Cortex of kidney (tissue), 1 donor: ENCODE measurements around the gene EIF5B.
"Not testable (repeated sequence)": the region's sequence is repeated elsewhere in the genome, so short reads cannot be mapped to it uniquely, and the experiment has no call there.

Experiments used
- DNase-seq: peaks from one replicate; lab custom pipeline; 2025; lab: John Stamatoyannopoulos, UW

The EIF5B gene, protein sequence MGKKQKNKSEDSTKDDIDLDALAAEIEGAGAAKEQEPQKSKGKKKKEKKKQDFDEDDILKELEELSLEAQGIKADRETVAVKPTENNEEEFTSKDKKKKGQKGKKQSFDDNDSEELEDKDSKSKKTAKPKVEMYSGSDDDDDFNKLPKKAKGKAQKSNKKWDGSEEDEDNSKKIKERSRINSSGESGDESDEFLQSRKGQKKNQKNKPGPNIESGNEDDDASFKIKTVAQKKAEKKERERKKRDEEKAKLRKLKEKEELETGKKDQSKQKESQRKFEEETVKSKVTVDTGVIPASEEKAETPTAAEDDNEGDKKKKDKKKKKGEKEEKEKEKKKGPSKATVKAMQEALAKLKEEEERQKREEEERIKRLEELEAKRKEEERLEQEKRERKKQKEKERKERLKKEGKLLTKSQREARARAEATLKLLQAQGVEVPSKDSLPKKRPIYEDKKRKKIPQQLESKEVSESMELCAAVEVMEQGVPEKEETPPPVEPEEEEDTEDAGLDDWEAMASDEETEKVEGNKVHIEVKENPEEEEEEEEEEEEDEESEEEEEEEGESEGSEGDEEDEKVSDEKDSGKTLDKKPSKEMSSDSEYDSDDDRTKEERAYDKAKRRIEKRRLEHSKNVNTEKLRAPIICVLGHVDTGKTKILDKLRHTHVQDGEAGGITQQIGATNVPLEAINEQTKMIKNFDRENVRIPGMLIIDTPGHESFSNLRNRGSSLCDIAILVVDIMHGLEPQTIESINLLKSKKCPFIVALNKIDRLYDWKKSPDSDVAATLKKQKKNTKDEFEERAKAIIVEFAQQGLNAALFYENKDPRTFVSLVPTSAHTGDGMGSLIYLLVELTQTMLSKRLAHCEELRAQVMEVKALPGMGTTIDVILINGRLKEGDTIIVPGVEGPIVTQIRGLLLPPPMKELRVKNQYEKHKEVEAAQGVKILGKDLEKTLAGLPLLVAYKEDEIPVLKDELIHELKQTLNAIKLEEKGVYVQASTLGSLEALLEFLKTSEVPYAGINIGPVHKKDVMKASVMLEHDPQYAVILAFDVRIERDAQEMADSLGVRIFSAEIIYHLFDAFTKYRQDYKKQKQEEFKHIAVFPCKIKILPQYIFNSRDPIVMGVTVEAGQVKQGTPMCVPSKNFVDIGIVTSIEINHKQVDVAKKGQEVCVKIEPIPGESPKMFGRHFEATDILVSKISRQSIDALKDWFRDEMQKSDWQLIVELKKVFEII

DNA sequence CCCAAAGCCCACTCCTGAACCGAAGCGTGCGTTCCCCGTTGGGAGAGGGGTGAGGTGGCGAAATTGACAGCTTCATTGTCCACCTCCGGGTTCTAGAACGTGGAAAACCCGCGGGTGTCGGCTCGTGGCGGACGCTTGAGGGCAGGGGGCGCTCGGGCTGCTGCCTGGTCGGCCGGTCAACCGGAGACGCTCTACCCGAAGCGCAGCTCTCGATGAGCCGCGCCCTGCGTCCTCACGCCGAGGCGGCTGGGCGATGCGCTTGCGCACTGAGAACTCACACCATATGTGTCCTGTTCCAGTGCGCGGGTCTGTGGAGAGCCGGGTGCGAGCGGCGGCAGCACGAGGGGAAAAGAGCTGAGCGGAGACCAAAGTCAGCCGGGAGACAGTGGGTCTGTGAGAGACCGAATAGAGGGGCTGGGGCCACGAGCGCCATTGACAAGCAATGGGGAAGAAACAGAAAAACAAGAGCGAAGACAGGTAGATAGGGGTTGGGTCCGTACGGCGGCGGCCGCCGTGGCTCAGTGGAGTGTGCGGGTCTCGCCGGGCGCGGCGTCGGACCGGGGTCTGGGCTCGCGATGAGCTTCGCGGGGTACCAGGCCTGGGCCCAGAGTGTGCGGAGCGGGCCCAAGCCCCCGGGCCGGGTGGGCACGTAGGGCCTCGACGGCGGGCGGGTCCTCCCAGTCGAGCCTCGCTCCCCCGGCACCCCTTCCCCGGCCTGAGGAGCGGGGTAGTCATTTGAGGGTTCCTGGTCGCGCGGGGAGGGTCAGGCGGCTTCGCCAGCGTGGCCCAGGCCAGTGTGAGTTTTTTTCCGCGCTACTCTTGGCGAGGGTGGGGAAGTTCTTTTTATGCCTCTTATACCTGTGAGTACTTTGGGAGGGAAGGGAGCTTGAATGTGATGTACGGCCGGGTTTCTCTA lies at the start of gene EIF5B:
EIF5B (plus strand) TSS at position 277 of the 916 bp plus-strand sequence; CDS start at position 443, 166 bp downstream.
- DNase-seq: peak; percentile 47

DNA sequence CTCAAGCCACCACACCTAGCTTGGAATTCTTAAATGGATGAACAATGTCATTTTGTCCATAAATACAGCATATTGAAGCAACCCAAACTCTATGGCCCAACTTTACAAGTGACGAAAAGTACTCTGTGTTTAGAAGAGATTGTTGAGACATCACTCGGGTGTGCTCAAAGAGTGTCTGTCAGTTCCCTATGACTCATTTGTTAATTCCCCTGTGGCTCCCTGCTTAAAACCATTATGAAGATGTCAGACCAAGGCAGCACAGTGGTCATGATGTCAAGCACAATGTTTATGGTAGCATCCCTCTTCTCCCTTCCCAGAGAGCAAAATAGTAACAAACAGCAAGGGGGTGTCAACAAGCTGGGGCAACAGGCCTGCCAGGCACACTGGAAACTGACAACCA lies 39.2 kb upstream of the EIF5B start:
- no peak for DNase-seq

DNA sequence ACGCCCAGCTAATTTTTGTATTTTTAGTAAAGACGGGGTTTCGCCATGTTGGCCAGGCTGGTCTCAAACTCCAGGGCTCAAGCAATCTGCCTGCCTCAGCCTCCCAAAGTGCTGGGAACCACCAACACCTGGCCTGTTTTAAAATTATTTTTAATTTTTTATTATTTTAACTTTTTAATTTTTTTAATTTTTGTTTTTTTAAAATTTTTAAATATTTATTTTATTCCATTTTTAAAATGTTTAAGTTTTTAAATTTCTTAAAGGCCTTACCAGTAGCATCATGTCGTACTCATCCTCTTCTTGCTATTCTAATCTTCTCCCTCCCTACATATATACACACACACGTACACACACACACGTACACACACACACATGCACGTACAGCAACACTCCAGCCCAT lies 37.6 kb upstream of the EIF5B start:
- DNase-seq: no peak

DNA sequence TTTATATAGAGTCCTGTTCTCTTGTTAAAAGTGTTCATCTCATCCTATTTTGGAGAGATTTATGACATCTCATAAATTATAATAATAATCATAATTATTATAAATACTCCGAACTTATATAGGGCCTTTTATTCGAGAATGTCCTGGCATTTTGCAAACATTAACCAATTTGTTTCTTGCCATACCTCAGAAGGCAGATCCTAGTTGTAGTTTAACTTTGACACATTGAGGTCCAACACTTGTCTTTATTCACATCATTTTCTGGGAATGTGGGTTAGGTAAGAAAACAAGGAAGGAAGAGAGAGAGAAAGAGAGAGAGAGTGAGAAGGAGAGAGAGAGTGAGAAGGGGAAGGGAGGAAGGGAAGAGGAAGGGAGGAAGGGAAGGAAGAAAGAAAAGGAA lies 36.1 kb upstream of the EIF5B start, which contains the start of gene LYG1:
LYG1 (minus strand) TSS at position 101 of the 400 bp plus-strand sequence. CDS start 5,527 bp downstream, outside the sequence.
- DNase-seq: not testable (repeated sequence)

DNA sequence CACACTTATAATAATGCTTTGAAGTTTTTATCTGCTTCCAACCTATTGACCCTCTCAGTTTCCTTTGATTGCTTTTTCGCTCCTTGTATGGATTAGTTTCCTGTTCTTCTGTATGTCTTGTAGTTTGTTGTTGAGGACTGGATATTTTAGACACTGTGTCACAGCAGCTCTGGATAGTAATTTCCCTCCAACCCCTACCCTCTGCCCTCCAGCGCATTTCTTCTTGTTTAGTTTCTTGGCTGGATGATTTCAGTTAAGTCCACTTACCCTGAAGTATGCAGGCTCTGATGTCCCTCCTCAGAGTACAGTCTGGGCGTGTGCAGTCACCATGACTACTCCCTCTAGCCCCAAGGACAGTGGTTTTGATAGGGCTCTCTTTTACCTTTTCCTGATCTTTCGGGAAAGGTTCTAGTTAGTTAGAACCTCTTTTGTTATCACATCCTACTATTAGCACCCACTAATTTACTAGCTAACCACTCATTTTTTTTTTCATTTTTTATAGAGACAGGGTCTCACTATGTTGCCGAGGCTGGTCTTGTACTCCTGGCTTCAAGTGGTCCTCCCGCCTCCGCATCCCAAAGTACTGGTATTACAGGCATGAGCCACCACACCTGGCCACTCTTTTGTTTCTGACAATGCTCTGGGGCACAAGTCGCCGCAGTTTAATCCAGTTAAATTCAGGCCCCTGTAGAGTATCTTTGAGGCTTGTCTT lies 19.9 kb upstream of the EIF5B start:
- no peak for DNase-seq

DNA sequence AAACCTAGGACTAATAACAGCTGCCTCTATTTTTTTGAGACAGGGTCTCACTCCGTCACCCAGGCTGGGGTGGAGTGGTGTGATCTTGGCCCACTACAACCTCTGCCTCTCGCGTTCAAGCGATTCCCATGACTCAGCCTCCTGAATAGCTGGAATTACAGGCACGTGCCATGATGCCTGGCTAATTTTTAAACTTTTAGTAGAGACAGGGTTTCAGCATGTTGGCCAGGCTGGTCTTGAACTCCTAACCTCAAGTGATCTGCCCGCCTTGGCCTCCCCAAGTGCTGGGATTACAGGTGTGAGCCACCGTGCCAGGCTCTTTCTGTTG lies 19.4 kb upstream of the EIF5B start:
- DNase-seq: not testable (repeated sequence)

DNA sequence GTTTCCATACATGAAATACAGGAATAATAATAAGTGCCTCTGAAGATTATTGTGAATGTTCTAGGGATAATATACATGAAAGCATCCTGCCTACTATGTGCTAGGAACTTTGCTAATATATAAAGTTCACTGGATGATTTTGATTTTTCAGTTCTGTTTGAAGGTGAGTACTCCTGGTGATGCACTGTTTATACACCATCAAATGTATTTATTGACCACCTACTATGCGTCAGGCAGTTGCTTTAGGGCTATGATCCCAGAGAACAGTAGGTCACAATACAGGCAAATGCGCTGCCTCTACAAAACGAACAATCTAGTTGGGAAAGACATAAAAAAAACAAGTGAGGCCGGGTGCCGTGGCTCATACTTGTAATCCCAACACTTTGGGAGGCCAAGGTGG lies 11.8 kb upstream of the EIF5B start:
- DNase-seq: no peak

DNA sequence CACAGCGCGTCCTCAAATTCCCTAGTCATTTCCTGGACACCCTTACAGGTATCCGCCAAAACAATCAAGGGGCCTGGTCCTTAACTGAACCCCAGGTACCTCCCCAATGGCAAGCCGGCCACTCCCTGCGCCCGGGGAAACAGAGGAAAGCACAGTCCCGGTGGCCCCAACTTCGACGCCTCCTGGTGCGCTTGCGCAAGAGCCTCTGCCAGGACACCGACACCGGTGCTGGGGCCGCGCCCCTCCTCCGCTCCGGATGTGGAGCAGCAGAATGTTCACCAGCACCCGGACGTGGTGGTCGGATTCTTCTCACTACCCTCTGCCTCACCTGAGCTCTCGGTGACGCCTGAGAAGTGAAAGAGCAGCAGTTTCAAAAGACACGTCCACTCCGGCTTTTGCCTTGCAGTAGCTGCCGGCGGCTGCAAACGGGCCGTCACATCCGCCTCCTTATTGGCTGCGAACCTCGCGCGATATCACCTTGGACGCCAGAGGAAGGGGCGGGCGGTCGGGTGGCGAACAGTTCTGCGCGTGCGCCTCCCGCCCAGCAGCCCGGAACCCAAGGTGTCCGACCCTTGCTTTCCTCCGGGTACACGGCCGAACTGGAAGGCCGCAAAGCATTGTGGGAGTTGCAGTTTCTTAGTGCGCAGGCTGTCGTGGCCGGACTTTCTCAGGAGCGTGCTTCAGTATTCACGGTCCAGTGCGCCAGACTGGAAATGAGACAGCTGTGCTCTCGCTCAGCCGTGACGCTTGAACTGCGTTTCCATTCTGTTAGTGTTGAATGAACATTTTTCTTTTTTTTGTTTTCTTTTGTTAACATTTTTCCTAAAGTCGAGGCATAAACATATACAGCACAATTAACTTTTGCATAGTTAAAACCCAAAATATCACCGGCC lies 1.0 kb upstream of the EIF5B start, which contains the start of gene TXNDC9:
TXNDC9 (minus strand) TSS at position 423 of the 893 bp plus-strand sequence. CDS start 3,123 bp downstream, outside the sequence.
- peak; percentile 51 for DNase-seq

DNA sequence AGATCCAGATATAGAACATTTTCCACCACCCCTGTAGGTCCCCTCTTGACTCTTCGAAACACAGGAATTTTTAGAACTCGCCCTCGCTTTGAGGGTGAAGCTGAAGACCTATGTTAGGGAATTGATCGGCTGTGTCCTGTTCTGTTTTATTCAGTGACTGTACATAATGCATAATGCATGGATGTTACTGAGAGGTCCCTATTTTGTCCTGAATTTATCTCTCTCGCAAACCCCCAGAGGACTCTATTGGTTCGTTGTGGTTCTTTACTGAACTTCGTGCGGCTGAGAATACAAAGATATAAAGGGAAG lies 431 bp upstream of the EIF5B start:
- DNase-seq: no peak

DNA sequence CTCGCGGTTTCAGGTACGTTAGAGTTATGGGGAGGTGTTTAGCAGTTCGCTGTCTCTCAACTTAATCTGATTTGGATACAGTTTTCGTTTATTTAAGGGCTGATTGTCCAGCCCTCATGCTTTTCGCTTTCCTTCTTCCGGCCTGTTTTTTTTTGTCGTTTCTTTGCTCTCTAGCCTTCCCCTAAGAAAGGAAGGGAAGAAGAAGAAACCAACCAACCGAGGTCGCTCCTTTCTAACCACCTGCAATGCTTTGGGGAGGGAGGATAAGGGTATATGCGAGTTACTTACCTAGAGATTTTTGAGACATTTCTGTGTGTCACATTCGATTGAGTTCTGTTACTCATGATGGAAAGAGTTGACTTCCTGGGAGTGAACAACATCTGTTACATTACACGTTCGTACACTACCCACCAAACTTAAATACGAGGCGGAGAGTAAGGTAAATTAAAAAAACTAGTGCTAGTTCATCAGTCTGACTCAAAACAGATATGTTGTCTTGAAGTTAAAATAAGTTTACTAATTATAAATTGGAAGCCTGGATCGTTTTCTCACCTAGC lies 918 bp downstream of the EIF5B start:
- DNase-seq: no peak

DNA sequence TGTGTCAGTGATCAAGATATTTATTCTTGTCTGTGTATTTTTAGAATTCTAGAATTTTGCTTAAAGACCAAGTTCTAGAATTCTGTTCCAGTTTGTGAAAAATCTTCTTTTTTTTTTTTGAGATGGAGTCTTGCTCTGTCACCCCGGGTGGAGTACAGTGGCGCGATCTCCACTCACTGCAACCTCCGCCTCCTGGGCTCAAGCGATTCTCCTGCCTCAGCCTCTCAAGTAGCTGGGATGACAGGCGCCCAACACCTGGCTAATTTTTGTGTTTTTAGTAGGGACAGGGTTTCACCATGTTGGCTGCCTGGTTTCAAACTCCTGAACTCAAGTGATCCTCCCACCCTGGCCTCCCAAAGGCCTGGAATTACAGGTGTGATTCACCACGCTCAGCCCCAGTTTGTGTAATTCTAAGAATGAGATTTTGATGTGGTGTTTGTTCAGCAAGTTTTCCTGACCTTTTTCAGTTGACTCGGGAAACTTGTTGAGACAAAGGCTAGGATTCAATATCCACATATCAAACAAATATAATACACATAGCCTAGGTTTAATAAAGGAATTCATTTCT lies 3.6 kb downstream of the EIF5B start:
- no peak for DNase-seq

DNA sequence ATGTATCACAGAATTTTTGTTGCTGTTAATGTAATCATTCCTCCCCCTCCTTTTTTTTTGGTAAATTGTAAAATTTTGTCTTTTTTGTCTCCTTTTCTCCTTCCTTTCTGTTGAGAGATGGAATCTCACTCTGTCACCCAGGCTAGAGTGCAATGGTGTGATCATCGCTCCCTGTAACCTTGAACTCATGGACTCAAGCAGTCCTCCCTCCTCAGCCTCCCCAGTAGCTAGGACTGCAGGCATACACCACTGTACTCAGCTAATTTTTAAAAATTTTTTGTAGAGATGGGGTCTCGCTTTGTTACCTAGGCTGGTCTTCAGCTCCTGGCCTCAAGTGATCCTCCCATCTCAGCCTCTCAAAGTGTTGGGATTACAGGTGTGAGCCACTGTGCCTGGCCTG lies 5.3 kb downstream of the EIF5B start:
- DNase-seq: no peak

DNA sequence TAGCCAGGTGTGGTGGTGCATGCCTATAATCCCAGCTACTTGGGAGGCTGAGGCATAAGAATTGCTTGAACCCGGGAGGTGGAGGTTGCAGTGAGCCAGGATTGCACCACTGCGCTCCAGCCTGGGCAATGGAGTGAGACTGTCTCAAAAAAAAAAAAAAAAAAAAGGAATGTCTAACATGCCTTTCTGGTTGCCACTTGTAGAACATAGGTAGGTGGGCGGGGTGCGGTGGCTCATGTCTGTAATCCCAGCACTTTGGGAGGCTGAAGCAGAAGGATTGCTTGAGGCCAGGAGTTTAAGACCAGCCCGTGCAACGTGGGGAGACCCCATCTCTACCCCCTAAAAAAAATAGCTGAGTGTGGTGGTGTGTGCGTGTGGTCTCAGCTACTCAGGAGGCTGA lies 8.3 kb downstream of the EIF5B start:
- DNase-seq: not testable (repeated sequence)

DNA sequence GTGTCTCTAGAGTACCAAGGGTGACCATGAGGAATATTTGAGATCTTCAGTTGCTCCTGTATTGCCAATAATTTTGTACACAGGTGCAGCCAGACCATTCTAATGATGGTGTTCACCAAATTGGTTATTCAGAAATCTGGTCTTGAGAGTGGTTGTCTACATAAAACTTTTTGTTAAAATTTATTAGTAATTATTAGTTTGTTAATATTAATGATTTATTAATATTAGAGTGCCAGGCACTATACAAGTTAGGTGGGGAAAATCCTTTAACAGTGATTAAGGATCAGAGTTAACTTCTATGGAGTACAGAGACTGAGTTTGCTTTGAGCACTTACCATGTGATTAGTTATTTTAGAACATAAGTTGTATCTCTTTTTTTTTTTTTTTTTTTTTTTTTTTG lies 9.0 kb downstream of the EIF5B start:
- DNase-seq: no peak

DNA sequence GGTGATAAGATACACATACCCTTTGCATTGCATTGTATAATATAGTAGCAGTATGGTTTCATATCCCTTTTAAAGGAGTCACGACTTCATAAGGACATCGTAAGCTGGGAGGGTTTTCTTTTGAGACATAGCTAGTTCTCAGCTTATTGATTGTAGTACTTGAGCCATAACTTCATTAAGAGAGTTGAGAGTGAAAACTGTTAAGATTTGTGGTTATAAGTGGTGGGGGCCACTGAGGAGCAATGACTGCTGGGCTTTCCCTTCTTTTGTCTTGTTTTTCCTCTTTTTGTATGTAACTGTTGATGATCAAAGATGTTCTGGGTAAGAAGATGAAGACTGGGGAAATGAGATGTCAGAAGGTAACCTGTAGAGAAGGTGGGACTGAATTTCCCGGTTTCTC lies 11.0 kb downstream of the EIF5B start:
- DNase-seq: no peak

DNA sequence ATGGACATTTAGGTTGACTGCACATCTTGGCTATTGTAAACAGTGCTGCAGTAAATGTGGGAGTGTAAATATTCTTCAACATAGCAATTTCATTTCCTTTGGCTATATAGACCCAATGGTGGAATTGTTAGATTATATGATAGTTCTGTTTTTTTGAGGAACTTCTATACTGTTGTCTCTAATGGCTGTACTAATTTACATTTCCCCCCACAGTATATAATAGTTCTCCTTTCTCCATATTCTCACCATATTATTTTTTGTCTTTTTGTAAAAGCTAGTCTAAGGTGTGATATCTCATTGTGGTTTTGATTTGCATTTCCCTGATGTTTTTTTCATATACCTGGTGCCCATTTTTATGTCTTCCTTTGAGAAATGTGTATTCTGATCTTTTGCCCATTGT lies 13.0 kb downstream of the EIF5B start:
- no peak for DNase-seq

DNA sequence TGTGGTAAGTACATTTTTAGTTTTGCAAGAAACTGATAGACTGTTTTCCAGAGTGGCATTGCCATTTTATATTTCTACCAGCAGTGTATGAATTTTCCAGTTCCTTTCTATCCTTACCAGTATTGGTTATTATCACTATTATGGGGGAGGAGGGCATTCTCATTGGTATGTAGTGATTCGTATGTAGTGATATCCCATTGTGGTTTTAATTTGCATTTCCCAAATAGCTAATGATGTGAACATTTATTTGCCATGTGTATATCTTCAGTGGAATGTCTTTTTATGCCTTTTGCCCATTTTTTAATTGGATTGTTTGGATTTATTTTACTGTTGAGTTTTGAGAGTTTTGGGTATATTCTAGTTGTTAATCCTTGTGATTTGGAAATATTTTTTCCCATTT lies 16.9 kb downstream of the EIF5B start:
- DNase-seq: no peak

DNA sequence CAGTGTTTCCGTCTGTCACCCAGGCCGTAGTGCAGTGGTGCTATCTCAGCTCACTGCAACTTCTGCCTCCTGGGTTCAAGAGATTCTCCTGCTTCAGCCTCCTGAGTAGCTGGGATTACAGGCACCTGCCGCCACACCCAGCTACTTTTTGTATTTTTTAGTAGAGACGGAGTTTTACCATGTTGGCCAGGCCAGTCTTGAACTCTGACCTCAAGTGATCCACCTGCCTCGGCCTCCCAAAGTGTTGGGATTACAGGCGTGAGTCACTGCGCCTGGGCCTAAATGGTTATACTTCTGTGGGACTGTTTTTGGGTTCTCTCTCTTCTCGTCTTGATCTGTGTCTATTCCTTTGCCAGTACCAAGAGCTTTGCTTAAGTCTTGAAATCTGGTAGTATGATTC lies 17.6 kb downstream of the EIF5B start:
- not testable (repeated sequence) for DNase-seq

DNA sequence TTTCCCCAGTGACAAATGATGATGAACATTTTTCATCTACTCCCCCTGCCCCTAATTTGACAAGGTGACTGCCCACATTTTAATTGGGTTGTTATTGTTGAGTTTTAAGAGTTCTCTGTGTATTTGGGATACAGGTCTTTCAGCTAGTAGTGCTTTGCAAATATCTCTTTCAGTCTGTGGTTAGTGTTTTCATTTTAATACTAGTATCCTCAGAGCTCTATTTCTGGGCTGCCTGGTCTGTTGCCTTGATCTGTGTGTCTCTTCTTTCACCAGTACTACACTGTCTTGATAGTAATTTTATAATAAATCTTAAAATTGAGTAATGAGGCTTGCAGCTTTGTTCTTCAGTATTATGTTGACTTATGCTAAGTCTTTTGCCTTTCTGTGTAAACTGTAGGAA lies 19.7 kb downstream of the EIF5B start:
- DNase-seq: no peak
